Osteoblast (primary cell): ENCODE data around the gene GBX1. TPM values are rescaled to one million over a fixed set of nuclear protein-coding genes. Genes with fewer than 3 reads are reported as not detected.
A peak's percentile ranks its signal among the peaks of the same experiment; 100 is the strongest.

Experiments
- DNase-seq: peaks from one replicate; pipeline ENCODE4 v3.0.0; 2011; ENCODE audit warnings: low spot score, mixed read lengths; ENCODE audit not compliant: insufficient read length; ENCODE audit errors: missing footprints
- H2AFZ ChIP-seq: 2 replicates; pipeline ENCODE4 v1.6.0; 2011; ENCODE audit warnings: mild to moderate bottlenecking, low read length
- H3K27ac ChIP-seq: 2 replicates; pipeline ENCODE4 v1.5.1; 2011; ENCODE audit warnings: mild to moderate bottlenecking, low read depth, low read length, moderate library complexity
- H3K27me3 ChIP-seq: 2 replicates; pipeline ENCODE4 v1.6.0; 2012; ENCODE audit warnings: mild to moderate bottlenecking, control low read depth, inconsistent platforms, low read length, moderate library complexity; ENCODE audit not compliant: insufficient read depth
- H3K36me3 ChIP-seq: 2 replicates; pipeline ENCODE4 v1.5.1; 2011; ENCODE audit warnings: mild to moderate bottlenecking, low read length, control low read depth, moderate library complexity; ENCODE audit not compliant: insufficient read depth
- H3K4me1 ChIP-seq: 2 replicates; pipeline ENCODE4 v1.5.1; 2011; ENCODE audit warnings: mild to moderate bottlenecking, low read length, control low read depth, moderate library complexity; ENCODE audit not compliant: insufficient read depth
- H3K4me2 ChIP-seq: 2 replicates; pipeline ENCODE4 v1.6.0; 2011; ENCODE audit warnings: mild to moderate bottlenecking, low read length; ENCODE audit not compliant: insufficient read depth
- H3K4me3 ChIP-seq: fragments of 200-600 bp; sonication (generic); 3 replicates; pipeline ENCODE4 v1.5.1; 2012; ENCODE audit warnings: mild to moderate bottlenecking, low read length, inconsistent platforms; ENCODE audit not compliant: insufficient read depth
- H3K79me2 ChIP-seq: 2 replicates; pipeline ENCODE4 v1.6.0; 2012; ENCODE audit warnings: mild to moderate bottlenecking, low read length, control low read depth, inconsistent platforms; ENCODE audit not compliant: insufficient read depth
- H3K9me3 ChIP-seq: 2 replicates; pipeline ENCODE4 v1.5.1; 2011; ENCODE audit warnings: low read depth, low read length, control low read depth
- H4K20me1 ChIP-seq: 2 replicates; pipeline ENCODE4 v1.6.0; 2012; ENCODE audit warnings: mild to moderate bottlenecking, low read length, control low read depth; ENCODE audit not compliant: insufficient read depth
- CTCF ChIP-seq: IDR thresholded peaks from 2 replicates; pipeline ENCODE4 v1.5.1; 2011; ENCODE audit warnings: mild to moderate bottlenecking, low read depth, low read length, moderate library complexity; ENCODE audit errors: extremely low read depth
- total RNA-seq: library from RNA; depleted of rRNA; stranded (reverse); fragments of >200 nt; gene quantifications from 2 replicates; pipeline ENCODE4 v1.2.3, GENCODE V29; 2012

GBX1 gene
- total RNA-seq, 1 donor = not detected

- peaks cover 68% of the 10 kb centered on the region for H3K27me3 ChIP-seq
- no peak for TF ChIP-seq CTCF
These were observed 6.1 kb upstream of the GBX1 start for GRCh38 chr7:151173386-151174245.

GRCh38 chr7:151172273-151173141, 5.0 kb upstream of the GBX1 start:
- no peak overlapping the region for H3K4me2 ChIP-seq
- H3K4me1 ChIP-seq = no peaks in the 10 kb centered on the region
- H3K27me3 ChIP-seq = peaks cover 71% of the 10 kb centered on the region
- no peak overlapping the region for H3K4me3 ChIP-seq
- H3K27ac ChIP-seq = no peak overlapping the region
- H2AFZ ChIP-seq = no peak overlapping the region
- peak; percentile 99 for DNase-seq
- no peaks in the 10 kb centered on the region for H4K20me1 ChIP-seq
- TF ChIP-seq CTCF = peak; percentile 100
- H3K79me2 ChIP-seq = no peaks in the 10 kb centered on the region
- H3K9me3 ChIP-seq = no peaks in the 10 kb centered on the region
- no peaks in the 10 kb centered on the region for H3K36me3 ChIP-seq

More at GRCh38 chr7:151173386-151174245, 6.1 kb upstream of the GBX1 start:
- Histone ChIP-seq H3K79me2 (no peaks in the 10 kb centered on the region), H3K4me1 (no peaks in the 10 kb centered on the region), H3K9me3 (no peaks in the 10 kb centered on the region), H2AFZ (no peak overlapping the region), H3K27ac (no peak overlapping the region), H4K20me1 (no peaks in the 10 kb centered on the region), H3K4me2 (no peak overlapping the region), H3K4me3 (no peak overlapping the region), H3K36me3 (no peaks in the 10 kb centered on the region)
- no peak for DNase-seq

- no peaks in the 10 kb centered on the region for H3K36me3 ChIP-seq
- H3K4me1 ChIP-seq = peaks cover 2% of the 10 kb centered on the region
- H3K9me3 ChIP-seq = no peaks in the 10 kb centered on the region
- no peak overlapping the region for H2AFZ ChIP-seq
- no peak overlapping the region for H3K4me2 ChIP-seq
- no peak for TF ChIP-seq CTCF
- H3K79me2 ChIP-seq = no peaks in the 10 kb centered on the region
- no peak overlapping the region for H3K27ac ChIP-seq
- no peak overlapping the region for H3K4me3 ChIP-seq
- peaks cover 88% of the 10 kb centered on the region for H3K27me3 ChIP-seq
- no peak for DNase-seq
- no peaks in the 10 kb centered on the region for H4K20me1 ChIP-seq
These were observed 1.3 kb upstream of the GBX1 start for GRCh38 chr7:151168787-151169162.
